IMR-90 (cell line): Measurements from ENCODE around the gene GSK3B. TPM values are rescaled to one million over a fixed set of nuclear protein-coding genes. Genes with fewer than 3 reads are reported as not detected.

Experiments used
- ATAC-seq: fragments of 200-7000 bp; cut with Tn5 transposase; 2 replicates; pipeline ENCODE4 v1.9.1; 2020; ENCODE audit warnings: low read depth, mild to moderate bottlenecking, moderate library complexity
- BruUV-seq: library from RNA; stranded (reverse); fragments of 400-500 nt; replicated peaks from 2 replicates; lab custom pipeline; 2021; lab: Mats Ljungman, UMichigan
- CTCF ChIA-PET: fragments of 300-600 bp; formaldehyde crosslinking; extraction: SDS; loops from one replicate; lab custom pipeline; 2021; ENCODE audit warnings: antibody characterized with exemption; lab: Yijun Ruan, JAX
- POLR2A ChIA-PET: fragments of 300-600 bp; sonication (Branson Sonifier 250); formaldehyde crosslinking; loops from one replicate; lab custom pipeline; 2022; ENCODE audit warnings: antibody characterized with exemption; ENCODE audit not compliant: unreplicated experiment; lab: Charles Lee
- DNase-seq: peaks from one replicate; pipeline ENCODE4 v3.0.0; 2013
- H2AFZ ChIP-seq: replicated peaks from 2 replicates; pipeline ENCODE3; 2013; ENCODE audit warnings: low read length, mild to moderate bottlenecking; ENCODE audit not compliant: poor library complexity
- H2AK5ac ChIP-seq: 2 replicates; pipeline ENCODE4 v1.6.1; 2013; ENCODE audit warnings: low read depth, low read length, inconsistent platforms
- H2AK9ac ChIP-seq: replicated peaks from 2 replicates; pipeline ENCODE3; 2013; ENCODE audit warnings: mild to moderate bottlenecking, low read depth, low read length, moderate library complexity; ENCODE audit not compliant: poor library complexity
- H2BK120ac ChIP-seq: 2 replicates; pipeline ENCODE4 v1.6.1; 2013; ENCODE audit warnings: low read depth, low read length, inconsistent platforms
- H2BK15ac ChIP-seq: 3 replicates; pipeline ENCODE4 v1.6.1; 2013; ENCODE audit warnings: low read depth, low read length, inconsistent platforms
- H2BK20ac ChIP-seq: 2 replicates; pipeline ENCODE4 v1.6.1; 2013; ENCODE audit warnings: low read depth, mild to moderate bottlenecking, inconsistent platforms, low read length, moderate library complexity
- H2BK5ac ChIP-seq: 2 replicates; pipeline ENCODE4 v1.6.1; 2013; ENCODE audit warnings: mild to moderate bottlenecking, low read depth, low read length, inconsistent platforms; ENCODE audit not compliant: poor library complexity, severe bottlenecking
- H3K14ac ChIP-seq: replicated peaks from 2 replicates; pipeline ENCODE4 v1.6.1; 2013; ENCODE audit warnings: low read depth, low read length, inconsistent platforms
- H3K18ac ChIP-seq: 2 replicates; pipeline ENCODE4 v1.6.1; 2013; ENCODE audit warnings: low read depth, low read length, control low read depth
- H3K23ac ChIP-seq: 2 replicates; pipeline ENCODE4 v1.6.1; 2013; ENCODE audit warnings: low read depth, low read length, inconsistent platforms
- H3K27ac ChIP-seq: 2 replicates; pipeline ENCODE4 v1.5.1; 2013; ENCODE audit warnings: mild to moderate bottlenecking, control low read depth, low read length; ENCODE audit not compliant: insufficient read depth
- H3K27me3 ChIP-seq: 2 replicates; pipeline ENCODE4 v1.6.1; 2013; ENCODE audit warnings: low read length; ENCODE audit not compliant: control insufficient read depth, insufficient read depth
- H3K36me3 ChIP-seq: 2 replicates; pipeline ENCODE4 v1.6.1; 2013; ENCODE audit warnings: low read length, mixed read lengths; ENCODE audit not compliant: control insufficient read depth, insufficient read depth
- H3K4ac ChIP-seq: 2 replicates; pipeline ENCODE4 v1.6.1; 2013; ENCODE audit warnings: low read depth, low read length, inconsistent platforms
- H3K4me1 ChIP-seq: 2 replicates; pipeline ENCODE4 v1.6.1; 2013; ENCODE audit warnings: low read length, mixed read lengths; ENCODE audit not compliant: control insufficient read depth, insufficient read depth
- H3K4me2 ChIP-seq: 2 replicates; pipeline ENCODE4 v1.6.1; 2013; ENCODE audit warnings: low read depth, mild to moderate bottlenecking, control low read depth, low read length, moderate library complexity
- H3K4me3 ChIP-seq: 2 replicates; pipeline ENCODE4 v1.5.1; 2013; ENCODE audit warnings: low read depth, mild to moderate bottlenecking, control low read depth, low read length, moderate library complexity; ENCODE audit not compliant: insufficient read depth
- H3K56ac ChIP-seq: 2 replicates; pipeline ENCODE4 v1.6.1; 2013; ENCODE audit warnings: low read length, inconsistent platforms; ENCODE audit not compliant: insufficient read depth; ENCODE audit errors: extremely low read depth
- H3K79me1 ChIP-seq, 2 experiments: 2 replicates each; pipeline ENCODE4 v1.6.1; 2013; ENCODE audit warnings: low read length in 2 of 2, inconsistent platforms in 1 of 2, low read depth in 1 of 2
- H3K9ac ChIP-seq: 2 replicates; pipeline ENCODE4 v1.6.1; 2013; ENCODE audit warnings: low read depth, low read length, control low read depth
- H3K9me1 ChIP-seq: 2 replicates; pipeline ENCODE4 v1.6.1; 2013; ENCODE audit warnings: low read length, inconsistent platforms; ENCODE audit not compliant: insufficient read depth
- H3K9me3 ChIP-seq: 2 replicates; pipeline ENCODE4 v1.6.1; 2013; ENCODE audit warnings: low read length; ENCODE audit not compliant: control insufficient read depth, insufficient read depth
- H4K20me1 ChIP-seq: 2 replicates; pipeline ENCODE4 v1.6.1; 2013; ENCODE audit warnings: low read length, inconsistent platforms; ENCODE audit not compliant: insufficient read depth
- H4K5ac ChIP-seq: 2 replicates; pipeline ENCODE4 v1.6.1; 2013; ENCODE audit warnings: mild to moderate bottlenecking, low read depth, low read length, control low read depth
- H4K8ac ChIP-seq, 2 experiments: 2 replicates each; pipeline ENCODE4 v1.6.1; 2013; ENCODE audit warnings: low read depth in 2 of 2, low read length in 2 of 2, control low read depth in 1 of 2, inconsistent platforms in 1 of 2
- H4K91ac ChIP-seq: 2 replicates; pipeline ENCODE4 v1.6.1; 2013; ENCODE audit warnings: low read depth, low read length, inconsistent platforms; ENCODE audit not compliant: insufficient read depth
- BHLHE40 ChIP-seq: fragments of 150-350 bp; IDR thresholded peaks from 2 replicates; pipeline ENCODE4 v1.6.1; 2016; ENCODE audit warnings: mild to moderate bottlenecking, low read depth, low read length
- MAFK ChIP-seq: IDR thresholded peaks from 2 replicates; pipeline ENCODE4 v1.6.1; 2012; ENCODE audit warnings: low read depth, low read length, improper control_type of control experiment
- MAZ ChIP-seq: IDR thresholded peaks from 2 replicates; pipeline ENCODE4 v1.6.1; 2012; ENCODE audit warnings: low read depth, mild to moderate bottlenecking, low read length, improper control_type of control experiment, moderate library complexity, borderline replicate concordance
- RAD21 ChIP-seq: IDR thresholded peaks from 2 replicates; pipeline ENCODE4 v1.6.1; 2012; ENCODE audit warnings: low read length, improper control_type of control experiment
- RFX5 ChIP-seq: IDR thresholded peaks from 2 replicates; pipeline ENCODE4 v1.8.0; 2012; ENCODE audit warnings: low read depth, mild to moderate bottlenecking, low read length, moderate library complexity
- SMC3 ChIP-seq: fragments of 150-350 bp; IDR thresholded peaks from 2 replicates; pipeline ENCODE4 v1.6.1; 2016; ENCODE audit warnings: low read depth, mild to moderate bottlenecking, antibody characterized with exemption, low read length, moderate library complexity
- dilution Hi-C: fragments of 300-500 bp; cut with HindIII; formaldehyde crosslinking; loops from one replicate; pipeline ENCODE4 v1.14.3; 2018; ENCODE audit warnings: low sequenced_read_pairs; ENCODE audit not compliant: unreplicated experiment
- in situ Hi-C: fragments of 300-500 bp; cut with MboI; formaldehyde crosslinking; loops from 3 replicates; pipeline ENCODE4 v1.14.3; 2019; ENCODE audit warnings: low sequenced_read_pairs, inconsistent platforms, mixed read lengths
- intact Hi-C: fragments of 100-400 bp; cut with micrococcal nuclease; formaldehyde crosslinking; loops from 2 replicates; pipeline ENCODE4 v1.10.0; 2022
- polyA plus RNA-seq, 3 experiments: library from polyadenylated mRNA; depleted of rRNA; stranded (reverse); fragments of >200 nt; gene quantifications; 2 replicates each; pipeline ENCODE4 v1.2.3, GENCODE V29; 2012; ENCODE audit warnings: low replicate concordance in 1 of 3
- total RNA-seq: library from RNA; depleted of rRNA; stranded (reverse); fragments of >200 nt; gene quantifications from 2 replicates; pipeline ENCODE4 v1.2.3, GENCODE V29; 2012
- TF ChIP-seq, protein P1 (sequence below): conservative IDR thresholded peaks from 2 replicates; pipeline ENCODE4 v1.5.1; 2012; ENCODE audit warnings: mild to moderate bottlenecking, low read depth, low read length, improper control_type of control experiment
- TF ChIP-seq, protein P2 (sequence below): fragments of 150-350 bp; IDR thresholded peaks from 2 replicates; pipeline ENCODE4 v1.6.1; 2016; ENCODE audit warnings: low read depth, mild to moderate bottlenecking, low read length, moderate library complexity, borderline replicate concordance

The GSK3B gene
- total and polyA plus RNA-seq, 2 of the 4 experiments (the other 2 are of a cell fraction), result 19.2 to 33.2 TPM

DNA sequence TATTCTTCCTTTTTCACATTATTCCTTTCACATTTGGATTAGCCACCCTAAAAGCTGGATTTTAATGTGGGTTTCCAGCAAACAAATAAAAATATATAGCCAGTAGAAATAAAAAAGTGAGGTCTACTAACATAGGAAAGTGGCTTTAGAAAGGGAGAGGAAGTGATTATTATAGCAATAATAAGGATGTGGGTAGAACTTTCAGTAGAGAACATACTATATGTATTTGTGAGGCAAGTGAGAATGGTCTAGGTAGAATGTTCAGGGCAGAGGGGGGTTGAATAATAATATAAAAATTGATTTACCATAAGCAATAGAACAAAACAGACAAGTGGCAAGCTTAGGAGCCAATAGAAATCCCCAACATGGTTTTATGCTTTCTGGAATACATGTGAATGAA lies 223.7 kb downstream of the GSK3B start:
- H2AK9ac ChIP-seq, result no peak overlapping the region
- no peak overlapping the region for H3K23ac ChIP-seq
- H4K91ac ChIP-seq, result no peak overlapping the region
- ChIA-PET POLR2A (no interaction called here), CTCF (no interaction called here)
- H4K8ac ChIP-seq, result no peak overlapping the region
- H3K27me3 ChIP-seq, result no peaks in the 10 kb centered on the region
- H3K9me1 ChIP-seq, result no peaks in the 10 kb centered on the region
- H3K79me1 ChIP-seq, result peaks cover 5 to 9% of the 10 kb centered on the region in 2 experiments; a peak in 2 of 4 replicates
- no peak overlapping the region for H3K4me3 ChIP-seq
- H2BK15ac ChIP-seq, result no peak overlapping the region
- no peak for ATAC-seq
- intact Hi-C loops (no loop called here), dilution Hi-C loops (no loop called here), in situ Hi-C loops (no loop called here)
- no TSS peak for BruUV-seq
- no peaks in the 10 kb centered on the region for H3K9me3 ChIP-seq
- no peak overlapping the region for H2BK20ac ChIP-seq
- no peak overlapping the region for H3K9ac ChIP-seq
- H3K36me3 ChIP-seq, result 0 out of 2 replicates have a peak, but pooled peaks cover 1% of the 10 kb centered on the region
- peaks cover 2% of the 10 kb centered on the region; the same call in 1 of the 2 replicates for H3K4me1 ChIP-seq
- TF ChIP-seq RFX5 (no peak), SMC3 (no peak), BHLHE40 (no peak), RAD21 (no peak), MAFK (no peak), MAZ (no peak)
- TF ChIP-seq, protein P1, sequence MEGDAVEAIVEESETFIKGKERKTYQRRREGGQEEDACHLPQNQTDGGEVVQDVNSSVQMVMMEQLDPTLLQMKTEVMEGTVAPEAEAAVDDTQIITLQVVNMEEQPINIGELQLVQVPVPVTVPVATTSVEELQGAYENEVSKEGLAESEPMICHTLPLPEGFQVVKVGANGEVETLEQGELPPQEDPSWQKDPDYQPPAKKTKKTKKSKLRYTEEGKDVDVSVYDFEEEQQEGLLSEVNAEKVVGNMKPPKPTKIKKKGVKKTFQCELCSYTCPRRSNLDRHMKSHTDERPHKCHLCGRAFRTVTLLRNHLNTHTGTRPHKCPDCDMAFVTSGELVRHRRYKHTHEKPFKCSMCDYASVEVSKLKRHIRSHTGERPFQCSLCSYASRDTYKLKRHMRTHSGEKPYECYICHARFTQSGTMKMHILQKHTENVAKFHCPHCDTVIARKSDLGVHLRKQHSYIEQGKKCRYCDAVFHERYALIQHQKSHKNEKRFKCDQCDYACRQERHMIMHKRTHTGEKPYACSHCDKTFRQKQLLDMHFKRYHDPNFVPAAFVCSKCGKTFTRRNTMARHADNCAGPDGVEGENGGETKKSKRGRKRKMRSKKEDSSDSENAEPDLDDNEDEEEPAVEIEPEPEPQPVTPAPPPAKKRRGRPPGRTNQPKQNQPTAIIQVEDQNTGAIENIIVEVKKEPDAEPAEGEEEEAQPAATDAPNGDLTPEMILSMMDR, result no peak
- TF ChIP-seq, protein P2, sequence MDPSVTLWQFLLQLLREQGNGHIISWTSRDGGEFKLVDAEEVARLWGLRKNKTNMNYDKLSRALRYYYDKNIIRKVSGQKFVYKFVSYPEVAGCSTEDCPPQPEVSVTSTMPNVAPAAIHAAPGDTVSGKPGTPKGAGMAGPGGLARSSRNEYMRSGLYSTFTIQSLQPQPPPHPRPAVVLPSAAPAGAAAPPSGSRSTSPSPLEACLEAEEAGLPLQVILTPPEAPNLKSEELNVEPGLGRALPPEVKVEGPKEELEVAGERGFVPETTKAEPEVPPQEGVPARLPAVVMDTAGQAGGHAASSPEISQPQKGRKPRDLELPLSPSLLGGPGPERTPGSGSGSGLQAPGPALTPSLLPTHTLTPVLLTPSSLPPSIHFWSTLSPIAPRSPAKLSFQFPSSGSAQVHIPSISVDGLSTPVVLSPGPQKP, result no peak
- DNase-seq, result no peak
- H3K14ac ChIP-seq, result no peak overlapping the region
- H2BK5ac ChIP-seq, result no peak overlapping the region
- H3K4me2 ChIP-seq, result no peak overlapping the region
- H2BK120ac ChIP-seq, result no peak overlapping the region
- no peak overlapping the region for H3K27ac ChIP-seq
- no peak overlapping the region for H3K18ac ChIP-seq
- H4K20me1 ChIP-seq, result no peaks in the 10 kb centered on the region
- H2AK5ac ChIP-seq, result no peak overlapping the region
- no peak overlapping the region for H3K4ac ChIP-seq
- no peak overlapping the region for H4K5ac ChIP-seq
- no peak overlapping the region for H2AFZ ChIP-seq
- H3K56ac ChIP-seq, result no peak overlapping the region
